HG03342 (cell line): Measurements from ENCODE around the gene SUCLG2.
A peak's percentile ranks its signal among the peaks of the same experiment; 100 is the strongest.

Experiments
- ATAC-seq: cut with Tn5 transposase; IDR thresholded peaks from one replicate; pipeline ENCODE4 v1.9.1; 2021; ENCODE audit warnings: mild to moderate bottlenecking, moderate library complexity; ENCODE audit not compliant: unreplicated experiment

The SUCLG2 gene

DNA sequence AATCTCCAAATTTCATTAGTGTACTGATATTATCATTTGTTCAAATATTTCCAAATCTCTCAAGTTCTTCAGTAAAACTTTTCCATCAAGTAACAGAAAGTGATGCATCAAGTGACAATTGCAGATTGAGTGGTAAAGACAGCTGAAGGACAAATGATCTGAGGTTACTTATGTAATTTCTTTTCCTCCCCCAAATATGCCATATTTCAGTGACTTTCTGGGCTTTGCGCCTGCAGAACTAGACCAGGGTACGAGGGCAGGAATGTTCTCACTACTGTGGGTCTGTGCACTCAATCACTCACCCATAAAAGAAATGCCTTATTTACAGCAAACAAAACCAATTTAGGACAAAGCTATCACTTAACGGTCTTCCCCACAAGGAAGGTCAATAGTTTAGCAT, 4.7 kb downstream of the SUCLG2 start:
- ATAC-seq = no peak

DNA sequence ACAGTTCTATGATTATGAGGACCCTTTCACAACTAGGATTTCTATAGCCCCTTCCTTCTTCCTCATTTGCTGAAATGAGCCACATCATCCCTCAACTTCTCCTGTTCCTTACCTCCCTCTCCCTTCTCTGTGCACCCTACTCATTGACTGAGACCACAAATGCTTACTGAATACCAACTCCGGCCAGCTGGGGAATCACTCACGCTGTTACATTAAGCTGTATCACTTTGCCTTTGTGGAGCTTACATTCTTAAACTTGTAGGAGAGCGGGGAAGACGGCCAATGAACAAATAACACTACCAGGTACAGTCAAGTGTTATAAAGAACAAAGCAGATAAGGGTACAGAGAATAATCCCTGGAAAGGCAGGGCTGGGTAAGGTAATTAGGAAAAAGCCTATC, 5.7 kb downstream of the SUCLG2 start:
- ATAC-seq = no peak

DNA sequence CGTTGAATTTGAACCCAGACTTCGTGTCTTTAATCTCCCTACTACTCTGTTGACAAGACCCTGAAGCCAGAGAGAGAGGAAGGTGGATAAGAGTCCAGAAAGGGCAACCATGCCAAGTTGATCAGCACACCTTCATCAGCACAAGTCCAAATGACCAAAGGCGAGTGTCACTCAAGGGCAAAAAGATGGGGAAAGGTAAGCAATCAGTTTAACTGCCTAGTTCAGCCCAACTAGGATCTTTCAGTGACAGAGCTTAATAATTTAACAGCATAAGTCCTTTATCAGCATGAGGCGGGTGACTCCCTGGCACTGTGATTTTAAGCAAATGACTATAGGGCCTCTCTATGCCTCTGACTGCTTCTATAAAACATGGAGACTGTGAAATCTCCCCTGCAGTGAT, 6.2 kb downstream of the SUCLG2 start:
- no peak for ATAC-seq

DNA sequence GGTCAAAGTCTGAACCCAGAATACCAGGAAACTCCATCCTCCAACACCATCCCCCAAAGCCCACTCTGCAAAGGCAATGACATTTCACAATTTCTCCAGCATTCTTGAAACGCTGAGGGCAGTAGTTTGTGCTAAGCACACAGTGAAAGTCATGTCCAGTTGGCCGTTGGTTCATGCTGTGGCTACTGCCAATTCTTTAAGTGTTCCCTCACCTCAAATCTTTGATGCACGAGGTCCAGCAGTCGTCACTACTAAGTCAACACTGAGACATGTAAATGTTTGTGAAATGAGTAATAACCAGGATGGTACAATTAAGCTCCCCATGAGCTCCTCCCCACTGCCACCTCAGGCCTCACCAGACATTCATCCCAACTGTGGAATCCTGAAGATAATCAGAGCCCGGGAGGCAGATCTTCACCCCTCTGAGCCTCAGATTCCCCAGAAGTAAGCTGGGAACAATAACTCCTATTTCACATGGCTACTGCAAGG, 7.0 kb downstream of the SUCLG2 start:
- ATAC-seq = no peak

DNA sequence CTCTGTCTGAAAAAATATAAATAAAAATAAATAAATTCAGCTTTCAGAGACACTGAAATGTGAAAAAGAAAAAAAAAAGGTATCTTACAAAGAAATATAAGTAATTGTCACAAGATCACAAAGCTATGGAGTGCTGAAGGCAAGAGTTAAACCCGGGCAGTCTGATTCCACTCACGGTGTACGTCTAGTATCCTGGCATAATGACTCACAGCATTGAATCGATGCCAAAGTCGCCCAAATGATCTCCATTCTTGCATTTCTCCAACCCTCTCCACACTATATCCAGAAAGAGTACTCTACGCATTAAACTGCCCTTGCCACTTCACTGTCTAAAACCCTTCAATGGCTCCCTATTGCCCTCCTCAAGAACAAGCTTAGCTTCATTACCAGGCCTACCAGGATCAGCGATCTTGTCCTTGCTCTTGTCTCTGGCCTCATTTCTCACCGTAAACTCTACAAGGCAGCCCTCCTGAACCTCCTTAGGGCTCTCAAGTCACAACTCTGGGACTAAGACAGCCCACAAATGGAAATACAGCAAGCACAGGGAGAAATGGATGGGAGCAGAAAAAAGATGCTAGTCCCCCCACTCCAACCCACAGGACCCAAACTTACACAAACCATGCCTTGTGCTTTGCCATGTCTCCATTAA, 7.7 kb downstream of the SUCLG2 start:
- ATAC-seq = no peak

DNA sequence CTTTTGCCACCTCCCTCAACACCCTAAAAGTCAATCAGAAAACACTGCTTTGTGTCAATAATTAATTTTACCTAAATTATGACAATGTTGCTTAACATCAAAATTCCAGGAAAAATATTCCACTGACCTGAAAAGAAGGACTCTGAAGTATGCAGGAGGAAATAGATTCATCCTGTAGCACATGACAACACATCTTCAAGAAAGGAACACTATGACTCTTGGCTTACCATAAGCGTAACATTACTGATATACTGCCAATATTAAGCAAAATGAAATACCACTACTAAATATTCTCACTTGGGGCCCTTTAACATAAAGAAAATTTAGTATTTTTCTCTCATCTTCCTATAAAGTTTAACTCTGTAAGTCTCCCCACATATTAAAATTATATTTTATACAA, 9.6 kb downstream of the SUCLG2 start:
- ATAC-seq = no peak

DNA sequence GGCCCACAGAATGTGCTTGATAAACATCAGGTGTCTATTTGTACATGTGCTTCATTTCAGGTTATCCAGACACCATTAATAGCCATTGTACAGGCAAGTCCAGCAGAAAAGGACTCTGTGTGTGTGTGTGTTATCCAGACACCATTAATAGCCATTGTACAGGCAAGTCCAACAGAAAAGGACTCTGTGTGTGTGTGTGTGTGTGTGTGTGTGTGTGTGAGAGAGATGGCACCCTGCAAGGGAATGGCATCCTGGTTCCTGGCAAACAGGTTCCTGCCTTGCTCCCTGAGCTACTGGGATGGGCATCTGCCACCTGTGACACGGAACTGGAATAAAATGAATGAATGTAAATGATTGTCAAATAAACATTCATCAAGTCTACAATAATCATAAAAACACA, 11.7 kb downstream of the SUCLG2 start:
- no peak for ATAC-seq

DNA sequence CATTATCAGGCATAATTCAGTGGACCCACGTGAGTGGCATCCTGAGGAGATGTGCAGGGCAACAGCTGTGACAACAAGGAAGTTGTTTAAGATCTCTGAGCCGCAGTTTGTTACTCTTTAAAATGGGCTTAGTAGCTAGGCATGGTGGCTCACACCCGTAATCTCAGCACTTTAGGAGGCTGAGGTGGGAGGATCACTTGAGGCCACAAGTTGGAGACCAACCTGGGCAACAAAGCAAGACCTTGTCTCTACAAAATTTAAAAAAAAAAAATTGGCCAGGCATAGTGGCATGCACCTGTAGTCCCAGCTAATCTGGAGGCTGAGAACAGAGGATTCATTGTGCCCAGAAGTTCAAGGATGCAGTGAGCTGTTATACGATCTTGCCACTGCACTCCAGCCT, 12.2 kb downstream of the SUCLG2 start:
- ATAC-seq = no peak

DNA sequence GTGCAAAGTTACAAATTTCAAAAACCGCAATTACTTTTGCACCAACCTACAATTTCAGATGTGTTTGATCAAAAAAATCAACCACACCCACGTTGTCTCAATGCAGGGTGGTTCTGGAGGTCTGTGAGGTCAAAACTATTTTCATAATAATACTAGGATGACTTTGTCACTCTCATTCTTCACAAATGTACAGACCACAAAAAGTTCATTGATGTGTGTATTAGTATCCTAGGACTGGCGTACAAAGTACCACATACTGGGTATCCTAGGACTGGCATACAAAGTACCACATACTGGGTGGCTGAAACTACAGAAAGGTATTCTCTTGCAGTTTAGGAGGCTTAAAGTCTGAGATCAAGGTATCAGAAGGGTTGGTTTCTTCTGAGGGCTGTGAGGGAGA, 13.0 kb downstream of the SUCLG2 start:
- no peak for ATAC-seq

DNA sequence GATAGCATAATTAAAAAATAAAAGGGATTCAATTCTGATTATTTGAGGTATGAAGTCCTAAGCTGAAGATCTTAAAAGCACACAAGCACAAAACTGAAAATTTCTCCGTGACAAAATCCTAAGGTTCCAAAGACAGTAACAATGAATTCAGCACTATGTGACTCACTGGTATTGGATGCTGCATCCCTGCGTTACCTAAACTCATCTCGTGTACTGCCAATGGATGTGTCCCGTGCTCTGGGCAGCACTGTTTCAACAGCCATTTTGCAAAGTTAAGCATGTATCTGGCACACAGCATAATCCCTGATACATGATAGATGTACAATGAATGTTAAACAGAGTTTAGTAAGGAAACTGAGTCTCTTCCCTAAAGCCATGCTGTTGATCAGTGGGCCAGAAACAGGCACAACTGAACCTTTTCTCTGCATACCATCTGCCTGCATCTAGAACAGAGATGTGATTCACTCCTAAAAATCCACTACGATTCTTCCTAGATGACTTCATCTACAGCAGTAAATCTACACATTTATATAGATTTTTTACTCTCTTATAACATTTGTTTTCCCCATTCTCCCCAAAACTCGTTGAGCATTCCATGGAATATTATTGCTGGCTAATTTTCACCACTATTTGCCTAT, 14.3 kb downstream of the SUCLG2 start:
- ATAC-seq = no peak

DNA sequence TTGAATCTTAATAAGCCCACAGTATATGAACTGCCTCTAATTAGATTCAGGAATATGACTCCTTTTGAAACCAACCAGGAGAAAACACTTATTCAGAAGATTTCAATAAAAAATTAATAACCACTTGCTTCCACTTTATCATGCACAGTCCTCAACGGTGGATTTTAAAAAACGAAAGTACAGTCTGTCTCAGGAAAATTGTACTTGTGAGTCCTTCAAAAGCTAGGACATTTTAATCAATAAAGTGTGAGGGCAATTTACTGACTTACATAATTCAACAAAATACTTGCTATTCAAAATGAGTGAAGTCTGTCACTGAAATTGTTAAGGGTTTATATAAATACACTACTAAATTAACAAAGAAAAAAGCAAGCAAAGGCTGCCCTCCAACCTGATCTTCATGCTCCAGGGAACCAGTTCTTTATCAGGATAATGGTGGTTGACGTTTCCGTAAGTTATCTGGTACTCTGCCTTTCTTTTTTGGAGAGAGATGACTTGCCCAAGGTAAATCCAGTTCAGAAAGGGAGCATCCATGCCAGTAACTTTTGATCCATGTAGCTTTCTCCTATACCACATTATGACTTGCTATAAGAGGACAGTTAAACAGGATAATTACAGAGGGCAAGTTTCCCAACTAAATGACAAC, 17.0 kb downstream of the SUCLG2 start:
- ATAC-seq = no peak

DNA sequence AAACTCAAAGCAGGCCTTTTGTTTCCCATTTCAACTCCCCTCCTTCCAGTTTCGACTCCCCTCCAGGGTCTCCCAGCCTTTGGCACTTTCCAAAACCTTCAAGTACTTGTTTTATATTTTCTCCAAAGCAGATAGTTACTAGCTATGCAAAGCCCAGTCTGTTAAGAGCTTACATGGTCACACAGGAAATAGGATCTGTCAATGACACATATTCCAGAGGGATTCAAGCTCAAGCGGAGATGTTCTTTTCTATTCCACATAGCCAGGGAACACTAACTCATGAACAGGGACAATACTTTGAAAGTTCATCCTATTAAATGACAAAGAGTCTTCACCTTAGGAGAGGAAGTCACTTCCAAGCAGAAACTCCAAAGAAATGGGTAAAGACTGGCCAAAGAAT, 18.6 kb downstream of the SUCLG2 start:
- no peak for ATAC-seq

DNA sequence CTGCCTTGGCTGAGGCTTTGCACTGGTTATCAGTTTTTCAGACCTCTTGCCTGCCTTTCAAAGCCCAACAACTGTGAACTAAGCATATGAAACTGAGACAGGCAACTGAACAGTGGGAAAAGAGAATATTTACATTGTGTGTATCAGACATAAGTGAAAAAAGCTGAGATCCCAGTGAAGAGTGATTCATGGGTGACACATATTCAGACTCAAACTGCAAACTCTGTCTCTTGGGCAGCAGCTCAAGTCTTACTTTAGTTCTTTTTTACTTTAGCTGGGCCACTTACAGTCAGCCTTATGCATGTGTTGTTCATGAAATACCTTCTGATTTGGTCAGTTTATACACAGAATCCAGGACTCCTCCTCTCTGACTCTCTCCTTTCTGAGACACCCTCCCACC, 19.2 kb downstream of the SUCLG2 start:
- ATAC-seq = no peak

DNA sequence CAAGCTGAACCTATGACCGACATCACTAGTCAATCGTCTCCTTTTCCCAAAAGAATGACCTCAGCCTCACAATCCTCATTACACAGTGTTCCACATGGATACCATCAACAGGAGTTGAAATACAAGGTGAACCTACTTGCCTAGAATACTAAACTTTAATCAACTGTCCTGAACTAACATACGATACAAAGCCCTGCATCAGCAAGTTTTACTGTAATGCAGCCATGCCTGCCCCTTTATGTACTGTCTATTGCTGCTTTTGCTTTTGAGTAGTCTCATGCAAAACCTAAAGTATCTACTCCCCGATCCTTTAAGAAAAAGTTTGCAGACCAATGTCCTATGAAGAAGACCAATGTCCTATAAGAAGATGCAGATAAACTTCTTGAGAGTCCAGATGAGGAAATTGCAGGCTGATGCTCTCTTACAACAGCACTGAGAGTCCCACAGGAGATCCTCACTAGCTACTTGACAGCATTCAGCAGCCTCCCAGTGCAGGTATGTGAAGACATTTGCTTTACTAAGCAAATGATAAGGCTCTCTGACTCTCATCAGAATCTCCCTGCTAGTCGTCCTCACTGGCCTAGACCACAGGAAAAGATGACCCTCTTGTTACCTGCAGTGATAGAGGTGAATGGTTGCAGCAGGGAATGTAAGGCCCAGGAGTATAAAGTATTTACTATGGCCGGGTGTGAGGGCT, 23.6 kb downstream of the SUCLG2 start:
- ATAC-seq = no peak

DNA sequence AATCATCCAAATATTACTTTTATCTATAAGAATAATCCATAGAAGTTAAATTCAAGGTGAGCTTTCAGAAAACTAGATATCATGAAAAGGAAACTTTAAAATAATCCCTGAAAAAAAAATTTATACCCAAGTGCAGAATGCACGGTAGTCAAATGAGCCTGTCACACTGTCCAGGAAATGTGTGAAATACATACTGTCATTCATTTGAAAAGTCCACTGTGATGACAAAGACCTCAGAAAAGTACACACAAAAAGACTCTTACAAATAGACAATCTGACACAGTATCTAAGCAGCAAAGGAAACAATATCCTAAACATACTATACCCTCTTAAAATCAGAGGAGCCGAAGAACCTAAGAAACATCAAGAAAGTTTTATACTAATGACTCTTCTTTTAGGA, 29.7 kb downstream of the SUCLG2 start:
- ATAC-seq = no peak

DNA sequence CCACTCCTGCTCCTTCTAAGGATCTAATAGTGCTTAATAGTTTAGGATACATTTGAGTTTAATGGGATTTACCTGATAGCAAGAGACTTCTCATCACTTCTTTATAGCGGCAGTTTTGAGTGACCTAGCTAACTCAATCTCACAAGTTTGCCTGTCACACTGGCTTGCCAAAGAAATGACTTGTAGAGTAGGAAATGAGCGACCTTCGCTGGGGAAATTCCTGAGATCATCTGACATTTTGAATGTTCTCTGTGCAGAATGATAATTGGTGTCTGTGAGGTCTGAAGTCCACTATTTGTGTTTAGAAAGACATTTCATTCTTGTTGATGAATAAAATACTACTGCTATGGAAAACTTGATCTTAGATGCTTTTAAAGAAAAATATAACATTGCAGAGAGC, 30.3 kb downstream of the SUCLG2 start:
- ATAC-seq = no peak

DNA sequence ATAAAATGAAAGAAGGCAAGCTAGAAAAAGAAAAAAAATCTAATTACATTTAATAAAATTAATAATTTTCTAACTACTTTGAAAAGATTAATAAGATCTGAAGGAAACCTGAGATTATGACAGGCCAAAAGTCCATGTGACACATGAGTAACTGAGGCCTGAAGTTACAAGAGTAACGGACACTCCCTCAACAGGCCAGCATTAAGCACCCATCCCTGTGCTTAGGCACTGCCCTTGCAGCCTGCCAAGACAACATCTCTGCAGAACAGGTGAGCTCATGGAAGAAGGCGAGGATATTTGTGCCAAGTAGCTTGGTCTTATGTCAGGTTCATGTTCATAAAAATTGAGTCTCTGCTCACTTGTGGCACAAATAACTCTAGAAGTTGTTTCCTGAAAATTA, 31.8 kb downstream of the SUCLG2 start:
- no peak for ATAC-seq

DNA sequence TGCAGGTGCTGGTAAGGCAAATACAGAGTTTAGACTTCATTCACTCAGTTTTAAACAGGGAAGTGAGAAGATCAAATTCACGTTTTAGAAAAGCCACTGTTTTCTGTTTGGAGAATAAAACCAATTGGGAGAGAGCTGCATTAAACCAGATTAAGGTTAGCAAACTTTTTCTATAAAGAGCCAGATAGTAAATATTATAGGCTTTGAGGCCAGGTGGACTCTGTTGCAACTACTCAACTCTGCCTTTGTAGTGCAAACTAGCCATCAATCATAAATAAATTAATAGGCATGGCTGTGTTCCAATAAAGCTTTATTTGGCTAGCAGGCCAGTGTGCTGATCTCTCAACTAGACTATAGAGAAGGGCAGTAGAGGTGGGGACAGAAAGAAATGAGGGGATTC, 33.5 kb downstream of the SUCLG2 start:
- ATAC-seq = no peak

DNA sequence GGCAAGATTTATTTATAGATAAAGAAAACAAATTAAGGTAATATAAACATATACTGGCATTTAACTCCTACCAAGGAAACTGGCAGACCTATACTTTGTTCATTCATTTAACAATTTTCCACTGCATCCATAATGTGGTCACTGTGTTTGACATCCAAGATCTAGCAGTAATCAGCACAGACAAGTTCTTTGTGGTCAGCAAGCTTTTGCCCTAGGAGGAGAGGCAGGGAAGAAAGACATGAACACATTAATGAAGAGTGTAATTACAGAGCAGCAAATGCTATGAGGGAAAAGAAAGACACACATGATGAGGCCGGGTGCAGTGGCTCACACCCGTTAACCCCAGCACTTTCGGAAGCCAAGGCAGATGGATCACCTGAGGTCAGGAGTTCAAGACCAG, 34.4 kb downstream of the SUCLG2 start:
- no peak for ATAC-seq

DNA sequence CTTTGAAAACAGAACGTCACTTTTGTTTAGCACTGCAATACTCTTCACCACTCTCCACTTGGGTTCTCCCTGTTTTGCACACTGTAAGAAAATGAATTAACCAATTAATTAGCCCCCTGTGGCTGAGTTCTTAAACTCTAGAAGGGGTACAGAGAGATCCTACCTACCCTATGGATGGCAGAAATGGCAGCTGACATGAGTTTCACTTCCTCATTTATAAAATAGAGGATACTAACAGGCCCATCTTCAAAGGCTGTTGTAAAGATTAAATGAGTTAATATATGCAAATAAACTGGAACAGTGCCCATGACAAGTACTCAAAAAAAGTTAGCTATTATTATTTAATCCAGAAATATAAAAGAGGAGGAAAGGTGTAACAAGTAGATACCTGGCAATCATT, 36.9 kb downstream of the SUCLG2 start:
- ATAC-seq = peak; percentile 77

DNA sequence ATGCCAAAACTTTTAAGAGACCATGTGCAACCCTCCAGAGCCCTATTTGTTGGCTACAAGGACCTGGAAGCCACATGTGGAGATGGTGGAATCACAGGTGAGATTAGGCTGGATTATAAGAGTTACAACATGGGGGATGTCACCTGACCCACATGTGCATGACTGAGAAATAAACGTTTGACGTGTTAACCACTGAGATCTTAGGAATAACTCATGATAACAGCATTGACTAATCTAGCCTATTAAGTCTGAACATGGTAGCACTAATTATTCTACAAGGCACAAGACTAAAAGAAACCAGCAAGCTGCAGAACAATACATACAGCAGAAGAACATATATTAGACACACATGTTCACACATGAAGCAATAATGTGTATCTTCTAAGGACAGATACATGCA, 38.4 kb downstream of the SUCLG2 start:
- ATAC-seq = no peak

DNA sequence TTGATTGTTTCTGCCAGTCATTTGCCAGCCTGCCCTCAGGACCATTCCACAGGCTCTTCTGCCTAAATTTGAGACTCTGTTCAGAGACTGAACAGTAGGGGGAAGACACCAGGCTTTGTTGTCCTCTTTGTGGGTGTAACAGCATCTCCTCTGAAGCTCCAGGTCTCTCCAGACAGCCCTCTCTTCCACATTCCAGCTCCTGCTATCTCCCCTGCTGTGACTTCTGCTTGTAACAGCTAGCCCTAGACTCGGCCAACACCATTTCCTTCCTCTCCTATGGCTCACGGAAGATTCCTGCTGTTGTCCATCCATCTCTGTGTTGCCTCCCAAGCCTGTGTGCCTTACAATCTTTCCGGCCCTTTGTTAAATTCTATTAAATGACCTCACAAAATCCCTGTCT, 40.2 kb downstream of the SUCLG2 start:
- no peak for ATAC-seq
